DMS 273 treated with DMSO at 0.1 percent for 48 hours (cell line): Measurements from ENCODE around the gene TMX1.

Experiments used
- DNase-seq: peaks from one replicate; lab custom pipeline; 2025; lab: John Stamatoyannopoulos, UW

The TMX1 gene

GRCh38 chr14:51293149-51293911 lies 53.3 kb downstream of the TMX1 start:
- DNase-seq = no peak

- no peak for DNase-seq
These were observed 53.9 kb downstream of the TMX1 start for GRCh38 chr14:51293912-51294389.

- DNase-seq = no peak
These were observed 55.0 kb downstream of the TMX1 start for GRCh38 chr14:51294951-51295525.

GRCh38 chr14:51295646-51296263 lies 55.7 kb downstream of the TMX1 start:
- DNase-seq = no peak

GRCh38 chr14:51297066-51297465 lies 57.0 kb downstream of the TMX1 start:
- DNase-seq = no peak

- no peak for DNase-seq
These were observed 58.8 kb downstream of the TMX1 start for GRCh38 chr14:51298895-51299294.

GRCh38 chr14:51302295-51303030 lies 62.4 kb downstream of the TMX1 start:
- no peak for DNase-seq

GRCh38 chr14:51304438-51304837 lies 64.4 kb downstream of the TMX1 start:
- no peak for DNase-seq

GRCh38 chr14:51304941-51305340 lies 64.9 kb downstream of the TMX1 start:
- no peak for DNase-seq

GRCh38 chr14:51305751-51306150 lies 65.7 kb downstream of the TMX1 start:
- DNase-seq = no peak
